PC-9 (cell line): ENCODE data around the gene R3HDML.

Source experiments
- CTCF ChIP-seq: fragments of 200-600 bp; sonication (generic); conservative IDR thresholded peaks from 2 replicates; pipeline ENCODE4 v1.6.1; 2017; ENCODE audit warnings: mixed run types, antibody characterized with exemption, mild to moderate bottlenecking, moderate library complexity
- EZH2 ChIP-seq: fragments of 200-600 bp; sonication (generic); IDR thresholded peaks from 2 replicates; pipeline ENCODE4 v1.8.0; 2017; ENCODE audit warnings: antibody characterized with exemption, low read depth

GRCh38 chr20:44306927-44307326, 29.9 kb upstream of the R3HDML start:
- TF ChIP-seq CTCF: no peak
- no peak for TF ChIP-seq EZH2
